GM23338 (cell line): ENCODE data around the gene ZBTB46.

ENCODE experiments used
- NANOG ChIP-seq: IDR thresholded peaks from 2 replicates; pipeline ENCODE4 v1.6.1; 2016; ENCODE audit warnings: antibody characterized with exemption, borderline replicate concordance
- POLR2AphosphoS5 ChIP-seq: IDR thresholded peaks from 2 replicates; pipeline ENCODE4 v1.6.1; 2016; ENCODE audit warnings: antibody characterized with exemption, low read depth
- TF ChIP-seq, protein P1 (sequence below), 2 experiments: fragments of 200-600 bp in 1 of 2; sonication (generic) in 1 of 2; conservative IDR thresholded peaks; 2 replicates each; pipeline versions ENCODE4 v1.5.1 to v1.6.1; 2016 to 2017; ENCODE audit warnings: antibody characterized with exemption in 2 of 2, low read depth in 2 of 2, mild to moderate bottlenecking in 2 of 2, moderate library complexity in 1 of 2

DNA sequence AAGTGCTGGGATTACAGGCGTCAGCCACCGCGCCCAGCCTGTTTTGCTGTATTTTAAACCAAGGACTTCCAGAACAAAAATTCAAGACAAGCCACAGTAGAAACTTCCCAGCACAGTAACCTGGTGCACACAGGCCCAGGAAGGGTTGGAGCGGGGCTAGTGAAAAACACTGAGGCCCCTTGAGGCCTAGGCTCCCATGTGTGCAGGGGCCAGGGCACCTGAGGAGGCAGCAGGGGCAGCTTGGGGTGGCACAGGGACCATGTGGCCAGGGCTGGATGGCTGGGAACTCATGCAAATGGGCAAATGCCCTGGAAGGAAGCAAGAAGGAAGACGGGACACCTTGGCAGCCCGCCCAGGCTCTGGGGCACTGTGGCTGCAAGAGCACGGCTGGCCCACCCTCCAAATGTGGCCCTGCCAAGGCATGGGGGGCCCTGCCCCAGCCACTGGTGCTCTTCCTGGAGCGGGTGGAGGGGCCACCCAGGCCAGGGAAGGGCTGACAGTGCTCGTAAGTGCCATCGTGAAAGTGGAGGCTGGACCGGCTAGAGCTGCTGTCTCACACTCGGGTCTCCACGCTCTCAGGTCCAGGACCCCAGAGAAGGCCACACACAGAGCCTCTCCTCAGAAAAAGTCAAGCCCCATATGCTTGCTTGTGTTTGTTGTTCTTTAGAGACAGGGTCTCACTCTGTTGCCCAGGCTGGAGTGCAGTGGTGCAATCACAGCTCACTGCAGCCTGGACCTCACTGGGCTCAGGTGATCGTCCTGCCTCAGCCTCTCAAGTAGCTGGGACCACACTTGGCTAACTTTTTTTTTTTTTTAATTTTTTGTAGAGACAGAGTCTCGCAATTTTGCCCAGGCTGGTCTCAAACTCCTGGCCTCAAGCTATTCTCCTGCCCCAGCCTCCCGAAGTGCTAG, 81.2 kb downstream of the ZBTB46 start:
- TF ChIP-seq NANOG = no peak
- TF ChIP-seq, protein P1, sequence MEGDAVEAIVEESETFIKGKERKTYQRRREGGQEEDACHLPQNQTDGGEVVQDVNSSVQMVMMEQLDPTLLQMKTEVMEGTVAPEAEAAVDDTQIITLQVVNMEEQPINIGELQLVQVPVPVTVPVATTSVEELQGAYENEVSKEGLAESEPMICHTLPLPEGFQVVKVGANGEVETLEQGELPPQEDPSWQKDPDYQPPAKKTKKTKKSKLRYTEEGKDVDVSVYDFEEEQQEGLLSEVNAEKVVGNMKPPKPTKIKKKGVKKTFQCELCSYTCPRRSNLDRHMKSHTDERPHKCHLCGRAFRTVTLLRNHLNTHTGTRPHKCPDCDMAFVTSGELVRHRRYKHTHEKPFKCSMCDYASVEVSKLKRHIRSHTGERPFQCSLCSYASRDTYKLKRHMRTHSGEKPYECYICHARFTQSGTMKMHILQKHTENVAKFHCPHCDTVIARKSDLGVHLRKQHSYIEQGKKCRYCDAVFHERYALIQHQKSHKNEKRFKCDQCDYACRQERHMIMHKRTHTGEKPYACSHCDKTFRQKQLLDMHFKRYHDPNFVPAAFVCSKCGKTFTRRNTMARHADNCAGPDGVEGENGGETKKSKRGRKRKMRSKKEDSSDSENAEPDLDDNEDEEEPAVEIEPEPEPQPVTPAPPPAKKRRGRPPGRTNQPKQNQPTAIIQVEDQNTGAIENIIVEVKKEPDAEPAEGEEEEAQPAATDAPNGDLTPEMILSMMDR (conservative IDR thresholded peaks at IDR 0.05; ENCODE audit: low read depth in 2 of 2) = no peak
- no peak for TF ChIP-seq POLR2AphosphoS5
